H1 (cell line): ENCODE results near the gene MGAT5. TPM values are rescaled to one million over a fixed set of nuclear protein-coding genes. Genes with fewer than 3 reads are reported as not detected.

Source experiments
- CTCF ChIA-PET: fragments of 300-600 bp; sonication (Branson Sonifier 250); formaldehyde crosslinking; loops from one replicate; lab custom pipeline; 2021; ENCODE audit not compliant: partially characterized antibody; lab: Charles Lee
- POLR2A ChIA-PET: fragments of 300-600 bp; sonication (Branson Sonifier 250); formaldehyde crosslinking; loops from one replicate; lab custom pipeline; 2021; ENCODE audit warnings: inconsistent platforms; ENCODE audit not compliant: partially characterized antibody; lab: Charles Lee
- DNase-seq, 2 experiments: peaks; one replicate each; pipeline versions ENCODE4 v3.0.0 to v3.0.0-alpha.2; 2010 to 2022; ENCODE audit warnings: low spot score in 2 of 2, low read depth in 1 of 2, mixed read lengths in 1 of 2
- FAIRE-seq: peaks from 2 replicates; lab custom pipeline; 2011; peaks lifted over from hg19 to GRCh38; lab: Jason Lieb, UNC
- H2AFZ ChIP-seq: 2 replicates; pipeline ENCODE4 v1.8.1; 2012; ENCODE audit warnings: low read length, inconsistent platforms
- H2AK5ac ChIP-seq: 2 replicates; pipeline ENCODE4 v1.6.1; 2013; ENCODE audit warnings: low read depth, low read length
- H2BK120ac ChIP-seq: replicated peaks from 2 replicates; pipeline ENCODE3; 2013; ENCODE audit warnings: low read depth, low read length, inconsistent platforms
- H2BK12ac ChIP-seq: 2 replicates; pipeline ENCODE4 v1.6.1; 2013; ENCODE audit warnings: low read depth, low read length
- H2BK15ac ChIP-seq: 2 replicates; pipeline ENCODE4 v1.6.1; 2013; ENCODE audit warnings: low read length
- H2BK20ac ChIP-seq: 2 replicates; pipeline ENCODE4 v1.6.1; 2013; ENCODE audit warnings: low read length
- H2BK5ac ChIP-seq: 2 replicates; pipeline ENCODE4 v1.6.1; 2013; ENCODE audit warnings: low read depth, low read length
- H3K14ac ChIP-seq: 2 replicates; pipeline ENCODE4 v1.6.1; 2013; ENCODE audit warnings: inconsistent platforms; ENCODE audit not compliant: insufficient read length
- H3K18ac ChIP-seq: 2 replicates; pipeline ENCODE4 v1.6.1; 2013; ENCODE audit warnings: low read length; ENCODE audit errors: extremely low read depth
- H3K23ac ChIP-seq: 2 replicates; pipeline ENCODE4 v1.6.1; 2013; ENCODE audit warnings: inconsistent platforms; ENCODE audit not compliant: insufficient read length
- H3K23me2 ChIP-seq: 2 replicates; pipeline ENCODE4 v1.6.1; 2013; ENCODE audit warnings: low read depth, low read length
- H3K27ac ChIP-seq: 2 replicates; pipeline ENCODE4 v1.6.1; 2011; ENCODE audit warnings: low read depth, low read length, inconsistent platforms
- H3K27me3 ChIP-seq, 4 experiments: replicated peaks in 1 of 4; 1 replicate in 1 of 4; 2 replicates in 3 of 4; pipeline versions ENCODE4 v1.6.1 to v1.8.1; 2011 to 2013; ENCODE audit warnings: low read length in 3 of 4, mild to moderate bottlenecking in 3 of 4, inconsistent platforms in 2 of 4, mixed read lengths in 2 of 4, moderate library complexity in 1 of 4; ENCODE audit not compliant: control insufficient read depth in 3 of 4, insufficient read depth in 3 of 4; ENCODE audit errors: extremely low read depth in 1 of 4
- H3K36me3 ChIP-seq, 4 experiments: 2 replicates each; pipeline versions ENCODE4 v1.6.1 to v1.8.1; 2011 to 2013; ENCODE audit warnings: mild to moderate bottlenecking in 4 of 4, low read length in 3 of 4, moderate library complexity in 2 of 4, control low read depth in 1 of 4, inconsistent platforms in 1 of 4; ENCODE audit not compliant: insufficient read depth in 4 of 4, control insufficient read depth in 2 of 4
- H3K4ac ChIP-seq: replicated peaks from 2 replicates; pipeline ENCODE3; 2013; ENCODE audit warnings: low read length, low read depth, mixed read lengths, inconsistent platforms; ENCODE audit not compliant: insufficient read length
- H3K4me1 ChIP-seq, 4 experiments: replicated peaks in 1 of 4; 1 replicate in 1 of 4; 2 replicates in 3 of 4; pipeline versions ENCODE4 v1.6.1 to v1.8.1; 2011 to 2013; ENCODE audit warnings: low read length in 3 of 4, inconsistent platforms in 2 of 4, mixed read lengths in 1 of 4; ENCODE audit not compliant: insufficient read depth in 4 of 4, control insufficient read depth in 3 of 4
- H3K4me2 ChIP-seq, 2 experiments: 2 replicates each; pipeline versions ENCODE4 v1.6.1 to v1.8.1; 2011 to 2013; ENCODE audit warnings: low read depth in 2 of 2, low read length in 2 of 2, control low read depth in 1 of 2, inconsistent platforms in 1 of 2, mild to moderate bottlenecking in 1 of 2; ENCODE audit not compliant: insufficient read depth in 1 of 2
- H3K4me3 ChIP-seq, 4 experiments: fragments of 200-600, 300-600 bp in 1 of 4; sonication (generic), shearing (Covaris generic), sonication (Bioruptor Twin) in 1 of 4; 2 replicates each; pipeline versions ENCODE4 v1.5.1 to v1.8.1; 2011 to 2016; ENCODE audit warnings: low read length in 4 of 4, low read depth in 3 of 4, control low read depth in 2 of 4, inconsistent platforms in 2 of 4, mild to moderate bottlenecking in 2 of 4, mixed read lengths in 1 of 4, moderate library complexity in 1 of 4; ENCODE audit not compliant: insufficient read depth in 2 of 4; ENCODE audit errors: extremely low read depth in 1 of 4
- H3K56ac ChIP-seq: replicated peaks from 2 replicates; pipeline ENCODE3; 2013; ENCODE audit warnings: low read depth, mild to moderate bottlenecking, mixed read lengths, low read length, inconsistent platforms; ENCODE audit not compliant: insufficient read length
- H3K79me1 ChIP-seq: 2 replicates; pipeline ENCODE4 v1.6.1; 2013; ENCODE audit warnings: low read depth, low read length, control low read depth
- H3K79me2 ChIP-seq, 2 experiments: 2 replicates each; pipeline versions ENCODE4 v1.6.1 to v1.8.1; 2012 to 2013; ENCODE audit warnings: low read length in 2 of 2, mild to moderate bottlenecking in 2 of 2, inconsistent platforms in 1 of 2; ENCODE audit not compliant: insufficient read depth in 2 of 2, control insufficient read depth in 1 of 2
- H3K9ac ChIP-seq, 4 experiments: replicated peaks in 1 of 4; 1 replicate in 1 of 4; 2 replicates in 3 of 4; pipeline versions ENCODE4 v1.6.1 to v1.8.1; 2011 to 2013; ENCODE audit warnings: low read depth in 3 of 4, low read length in 3 of 4, control low read depth in 2 of 4, mild to moderate bottlenecking in 2 of 4, moderate library complexity in 2 of 4, inconsistent platforms in 1 of 4; ENCODE audit errors: extremely low read depth in 1 of 4
- H3K9me3 ChIP-seq, 2 experiments: 2 replicates each; pipeline versions ENCODE4 v1.6.1 to v1.8.1; 2012 to 2013; ENCODE audit warnings: mild to moderate bottlenecking in 2 of 2, moderate library complexity in 2 of 2, control low read depth in 1 of 2, inconsistent platforms in 1 of 2, low read depth in 1 of 2, low read length in 1 of 2, mixed read lengths in 1 of 2; ENCODE audit not compliant: insufficient read depth in 2 of 2
- H4K20me1 ChIP-seq, 2 experiments: replicated peaks in 1 of 2; 2 replicates each; pipeline versions ENCODE3 to v1.8.1; 2011 to 2013; ENCODE audit warnings: inconsistent platforms in 2 of 2, low read length in 2 of 2, mild to moderate bottlenecking in 1 of 2; ENCODE audit not compliant: insufficient read depth in 2 of 2, control insufficient read depth in 1 of 2
- H4K5ac ChIP-seq: 2 replicates; pipeline ENCODE4 v1.6.1; 2013; ENCODE audit warnings: low read length, low read depth, mixed read lengths, inconsistent platforms; ENCODE audit not compliant: insufficient read length
- H4K8ac ChIP-seq: 2 replicates; pipeline ENCODE4 v1.8.0; 2013; ENCODE audit warnings: mild to moderate bottlenecking, moderate library complexity, low read length, inconsistent platforms; ENCODE audit not compliant: insufficient read depth; ENCODE audit errors: extremely low read depth
- H4K91ac ChIP-seq: replicated peaks from 2 replicates; pipeline ENCODE3; 2013; ENCODE audit warnings: low read length, mixed read lengths, inconsistent platforms; ENCODE audit not compliant: insufficient read length
- BCL11A ChIP-seq, 2 experiments: IDR thresholded peaks; one replicate each; pipeline ENCODE4 v1.6.1; 2011; ENCODE audit warnings: low read depth in 2 of 2, low read length in 2 of 2, mild to moderate bottlenecking in 2 of 2
- EP300 ChIP-seq, 2 experiments: IDR thresholded peaks; 1 replicate in 1 of 2; 2 replicates in 1 of 2; pipeline ENCODE4 v1.6.1; 2011 to 2012; ENCODE audit warnings: low read depth in 2 of 2, low read length in 2 of 2, mild to moderate bottlenecking in 2 of 2, borderline replicate concordance in 1 of 2, inconsistent platforms in 1 of 2, moderate library complexity in 1 of 2
- FOSL1 ChIP-seq: IDR thresholded peaks from 2 replicates; pipeline ENCODE4 v1.6.1; 2011; ENCODE audit warnings: mild to moderate bottlenecking, low read depth, low read length, moderate library complexity; ENCODE audit not compliant: insufficient read depth
- HDAC6 ChIP-seq: IDR thresholded peaks from one replicate; pipeline ENCODE4 v1.7.1; 2012; ENCODE audit warnings: low read depth, mild to moderate bottlenecking, inconsistent platforms, low read length, moderate library complexity
- JUND ChIP-seq: IDR thresholded peaks from 2 replicates; pipeline ENCODE4 v1.6.1; 2011; ENCODE audit warnings: mild to moderate bottlenecking, improper control_type of control experiment, low read length
- KDM4A ChIP-seq: IDR thresholded peaks from one replicate; pipeline ENCODE4 v1.7.1; 2012; ENCODE audit warnings: low read depth, mild to moderate bottlenecking, moderate library complexity, low read length, inconsistent platforms; ENCODE audit not compliant: severe bottlenecking
- SIRT6 ChIP-seq: IDR thresholded peaks from one replicate; pipeline ENCODE4 v1.7.1; 2012; ENCODE audit warnings: low read length, inconsistent platforms
- SIX5 ChIP-seq: IDR thresholded peaks from 2 replicates; pipeline ENCODE4 v1.6.1; 2011; ENCODE audit warnings: mild to moderate bottlenecking, low read depth, low read length
- SP2 ChIP-seq: IDR thresholded peaks from 2 replicates; pipeline ENCODE4 v1.6.1; 2012; ENCODE audit warnings: mild to moderate bottlenecking, low read length, inconsistent platforms
- SUZ12 ChIP-seq: fragments of 200-600 bp; sonication (generic); IDR thresholded peaks from 2 replicates; pipeline ENCODE4 v1.6.1; 2012; ENCODE audit warnings: mild to moderate bottlenecking, inconsistent platforms, low read length, moderate library complexity, mixed read lengths
- TAF1 ChIP-seq: IDR thresholded peaks from 2 replicates; pipeline ENCODE4 v1.6.1; 2011; ENCODE audit warnings: mild to moderate bottlenecking, low read depth, low read length
- WGBS, 2 experiments: shearing (Covaris generic) in 1 of 2; methylation state at CpG; one replicate each; pipeline versions ENCODE4 v1.1.6 to v1.1.7; 2013 to 2015; ENCODE audit warnings: low lambda C conversion rate in 2 of 2, mixed read lengths in 2 of 2, inconsistent platforms in 1 of 2, low coverage in 1 of 2, missing lambda C conversion rate in 1 of 2; ENCODE audit not compliant: insufficient replicate concordance in 2 of 2, insufficient coverage in 1 of 2, insufficient read length in 1 of 2; ENCODE audit errors: extremely low coverage in 1 of 2, missing lambda C conversion rate in 1 of 2; 5-methylcytosine and 5-hydroxymethylcytosine counted together
- polyA plus RNA-seq, 7 experiments: library from polyadenylated mRNA; depleted of rRNA in 3 of 7; stranded (reverse) in 5 of 7; unstranded in 2 of 7; fragments of >200 nt in 5 of 7; fragments of 200-250 nt in 2 of 7; gene quantifications; 1 replicate in 5 of 7; 2 replicates in 1 of 7; 4 replicates in 1 of 7; pipeline versions ENCODE4 v1.2.1 to v1.2.3, GENCODE V29; 2011 to 2013; ENCODE audit warnings: missing spikeins in 2 of 7, mixed read lengths in 2 of 7
- total RNA-seq: library from RNA; stranded (reverse); fragmentation: NEBNext Ultra II Directional; extraction: Animal tissue kit (Norgen Biotek cat#: 25700); gene quantifications from 2 replicates; pipeline ENCODE4 v1.2.1, GENCODE V29; 2021
- TF ChIP-seq, protein P1 (sequence below): IDR thresholded peaks from 2 replicates; pipeline ENCODE4 v1.6.1; 2012; ENCODE audit warnings: inconsistent platforms
- TF ChIP-seq, protein P2 (sequence below): IDR thresholded peaks from 2 replicates; pipeline ENCODE4 v1.6.1; 2011; ENCODE audit warnings: low read depth, mild to moderate bottlenecking, low read length; ENCODE audit not compliant: insufficient read depth

Gene MGAT5
- total and polyA plus RNA-seq, 2 of the 8 experiments (the other 6 are each of a cell fraction or from before 2014, with no cell fraction given): 11.2 to 49.2 TPM

DNA sequence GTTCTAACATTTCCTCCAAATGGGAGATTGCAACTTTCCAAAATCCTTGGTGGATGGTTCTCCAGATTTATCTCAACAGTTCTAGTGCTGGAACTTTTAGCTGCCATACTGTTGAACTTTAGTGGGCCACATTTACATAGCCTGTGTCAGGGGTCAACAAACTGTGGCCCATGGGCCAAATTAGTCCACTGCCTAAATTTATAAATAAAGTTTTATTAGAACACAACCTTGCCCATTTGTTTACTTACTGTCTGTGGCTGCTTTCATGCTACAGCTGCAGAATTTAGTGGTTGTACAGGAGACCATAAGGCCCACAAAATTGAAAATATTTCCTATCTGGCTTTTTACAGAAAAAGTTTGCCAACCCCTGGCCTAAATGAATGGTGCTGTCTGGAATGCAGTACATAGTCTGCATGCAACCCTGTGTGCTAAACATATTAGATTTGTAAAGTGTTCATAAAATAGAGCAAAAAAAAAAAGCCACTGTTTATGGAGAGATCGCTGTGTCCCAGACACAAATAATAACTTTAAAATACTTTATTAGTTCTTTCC lies 30.3 kb downstream of the MGAT5 start:
- Histone ChIP-seq H2BK120ac (no peak overlapping the region), H3K27ac (no peak overlapping the region)
- TF ChIP-seq, protein P1, sequence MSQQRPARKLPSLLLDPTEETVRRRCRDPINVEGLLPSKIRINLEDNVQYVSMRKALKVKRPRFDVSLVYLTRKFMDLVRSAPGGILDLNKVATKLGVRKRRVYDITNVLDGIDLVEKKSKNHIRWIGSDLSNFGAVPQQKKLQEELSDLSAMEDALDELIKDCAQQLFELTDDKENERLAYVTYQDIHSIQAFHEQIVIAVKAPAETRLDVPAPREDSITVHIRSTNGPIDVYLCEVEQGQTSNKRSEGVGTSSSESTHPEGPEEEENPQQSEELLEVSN: no peak
- no peak for TF ChIP-seq KDM4A
- TF ChIP-seq FOSL1: no peak
- no peak for TF ChIP-seq HDAC6
- no peak for TF ChIP-seq SIRT6
- no peak for TF ChIP-seq SUZ12
- TF ChIP-seq, protein P2, sequence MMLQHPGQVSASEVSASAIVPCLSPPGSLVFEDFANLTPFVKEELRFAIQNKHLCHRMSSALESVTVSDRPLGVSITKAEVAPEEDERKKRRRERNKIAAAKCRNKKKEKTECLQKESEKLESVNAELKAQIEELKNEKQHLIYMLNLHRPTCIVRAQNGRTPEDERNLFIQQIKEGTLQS: no peak
- TF ChIP-seq BCL11A (IDR thresholded peaks at IDR 0.05; ENCODE audit: low read depth in 2 of 2, low read length in 2 of 2): no peak
- no peak for TF ChIP-seq EP300 (IDR thresholded peaks at IDR 0.05; ENCODE audit: borderline replicate concordance in 1 of 2, low read depth in 2 of 2, low read length in 2 of 2)
- TF ChIP-seq SIX5: no peak
- TF ChIP-seq SP2: no peak
- TF ChIP-seq TAF1: no peak
- no peak for TF ChIP-seq JUND

More for the DNA sequence above, 30.3 kb downstream of the MGAT5 start:
- no peak overlapping the region for H2AK5ac ChIP-seq
- no peak overlapping the region for H4K5ac ChIP-seq
- H2BK5ac ChIP-seq: no peak overlapping the region
- H3K4ac ChIP-seq: no peak overlapping the region
- H4K91ac ChIP-seq: no peak overlapping the region
- CTCF ChIA-PET: interaction anchor here (1.6 kb wide), 1 partner anchor 15 kb away, joined by 3 read pairs; no protein-coding TSS in a partner anchor
- no peaks in the 10 kb centered on the region for H3K9me3 ChIP-seq
- H3K79me2 ChIP-seq: peaks cover 0 to 6% of the 10 kb centered on the region in 2 experiments; a peak in 1 of 4 replicates
- H3K23ac ChIP-seq: no peak overlapping the region
- no peak overlapping the region for H3K14ac ChIP-seq
- DNase-seq (no peak), FAIRE-seq (no peak)
- H3K79me1 ChIP-seq: no peaks in the 10 kb centered on the region; the same call in 1 of the 2 replicates
- no peak overlapping the region for H3K4me2 ChIP-seq
- H4K20me1 ChIP-seq: peaks cover 0 to 13% of the 10 kb centered on the region in 2 experiments
- POLR2A ChIA-PET: no interaction called here
- H2BK15ac ChIP-seq: no peak overlapping the region
- no peak overlapping the region for H3K56ac ChIP-seq
- no peaks in the 10 kb centered on the region; a peak in 1 of 8 replicates for H3K36me3 ChIP-seq
- H2BK20ac ChIP-seq: no peak overlapping the region
- no peak overlapping the region for H3K4me3 ChIP-seq
- no peak overlapping the region for H2AFZ ChIP-seq
- no peak overlapping the region for H4K8ac ChIP-seq
- no peaks in the 10 kb centered on the region for H3K23me2 ChIP-seq
- H3K18ac ChIP-seq: no peak overlapping the region
- no peak overlapping the region for H3K9ac ChIP-seq
- 83% methylated on average over 1 of the region's 1 CpG; no CpG with 5 or more reads in 1 of the 2 experiments for WGBS, 2 experiments
- H2BK12ac ChIP-seq: no peak overlapping the region
- H3K27me3 ChIP-seq: no peaks in the 10 kb centered on the region; a peak in 1 of 7 replicates
- no peaks in the 10 kb centered on the region for H3K4me1 ChIP-seq
